ENCODE measurements around the gene CCDC88B. TPM values are rescaled to one million over a fixed set of nuclear protein-coding genes. Genes with fewer than 3 reads are reported as not detected.
A peak's percentile ranks its signal among the peaks of the same experiment; 100 is the strongest.

Gene CCDC88B
- total and polyA plus RNA-seq, 2 of the 8 experiments (the other 6 are each of a cell fraction or from before 2014, with no cell fraction given): 5.9 to 12.5 TPM

DNA sequence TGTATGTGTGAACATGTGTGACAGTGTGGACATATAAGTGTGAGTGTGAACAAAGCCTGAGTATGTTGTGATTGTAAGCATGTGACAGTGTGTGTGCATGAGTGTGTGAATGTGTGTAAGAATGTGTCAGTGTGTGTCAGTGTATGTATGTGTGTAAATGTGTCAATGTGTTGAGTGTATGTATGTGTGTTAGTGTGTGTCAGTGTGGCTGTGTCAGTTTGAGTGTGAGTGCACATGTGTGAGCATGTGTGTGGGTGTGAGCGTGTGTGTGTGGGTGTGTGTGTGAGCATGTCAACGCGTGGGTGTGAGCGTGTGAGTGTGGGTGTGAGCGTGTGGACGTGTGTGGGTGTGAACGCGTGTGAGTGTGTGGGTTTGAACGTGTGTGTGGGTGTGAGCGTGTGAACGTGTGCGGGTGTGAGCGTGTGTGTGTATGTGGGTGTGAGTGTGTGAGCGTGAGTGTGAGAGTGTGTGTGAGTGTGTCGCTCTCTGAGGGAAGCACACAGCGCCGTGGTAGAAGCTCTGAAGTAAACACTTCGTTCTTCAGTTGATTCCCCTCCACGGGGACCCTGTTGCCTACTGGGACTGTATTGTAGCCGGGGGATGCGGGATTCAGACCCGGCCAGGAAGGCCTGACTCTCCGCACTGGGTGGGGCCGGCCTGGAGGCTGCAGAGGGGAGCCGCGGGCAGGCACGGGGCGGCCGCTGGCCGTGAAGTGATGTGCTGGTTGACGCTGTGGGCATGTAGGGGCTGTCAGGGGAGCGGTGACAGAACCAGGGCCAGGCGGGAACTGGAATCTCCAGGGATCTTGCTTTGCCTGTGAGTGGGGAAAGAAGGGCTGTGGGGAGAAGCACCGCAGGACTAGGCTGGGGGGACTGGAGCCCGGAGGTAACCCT, 40.1 kb downstream of the CCDC88B start:
- Histone ChIP-seq H3K18ac (ENCODE audit: extremely low read depth, low read length) (no peak overlapping the region), H4K20me1 (replicated peaks in 1 of 2; ENCODE audit: control insufficient read depth in 1 of 2, insufficient read depth in 2 of 2, low read length in 2 of 2) (no peaks in the 10 kb centered on the region), H3K79me1 (ENCODE audit: low read depth, low read length) (no peaks in the 10 kb centered on the region), H3K23me2 (ENCODE audit: low read depth, low read length) (peaks cover 7% of the 10 kb centered on the region; the same call in 1 of the 2 replicates), H4K5ac (ENCODE audit: insufficient read length, low read depth, low read length) (no peak overlapping the region), H4K8ac (ENCODE audit: extremely low read depth, insufficient read depth, low read length) (peak overlapping the region; percentile 71; the same call in 1 of the 2 replicates), H2BK120ac (replicated peaks; ENCODE audit: low read depth, low read length) (no peak overlapping the region), H3K9me3 (ENCODE audit: insufficient read depth in 2 of 2, low read depth in 1 of 2, low read length in 1 of 2) (no peaks in the 10 kb centered on the region; a peak in 1 of 4 replicates), H3K4me3 (ENCODE audit: extremely low read depth in 1 of 4, insufficient read depth in 2 of 4, low read depth in 3 of 4, low read length in 4 of 4) (no peak overlapping the region), H3K4ac (replicated peaks; ENCODE audit: insufficient read length, low read depth, low read length) (no peak overlapping the region), H2AK5ac (ENCODE audit: low read depth, low read length) (peak overlapping the region; percentile 94; the same call in 1 of the 2 replicates), H3K79me2 (ENCODE audit: control insufficient read depth in 1 of 2, insufficient read depth in 2 of 2, low read length in 2 of 2) (no peaks in the 10 kb centered on the region), H2BK5ac (ENCODE audit: low read depth, low read length) (0 out of 2 replicates have a peak overlapping the region, but pooled peaks have one; percentile 35), H3K14ac (ENCODE audit: insufficient read length) (no peak overlapping the region), H2BK12ac (ENCODE audit: low read depth, low read length) (peak overlapping the region; percentile 88; the same call in 1 of the 2 replicates), H2AFZ (ENCODE audit: low read length) (no peak overlapping the region), H3K27ac (ENCODE audit: low read depth, low read length) (peak overlapping the region; percentile 2; the same call in 1 of the 2 replicates), H3K4me1 (replicated peaks in 1 of 4; ENCODE audit: control insufficient read depth in 3 of 4, insufficient read depth in 4 of 4, low read length in 3 of 4) (no peaks in the 10 kb centered on the region; a peak in 3 of 7 replicates), H4K91ac (replicated peaks; ENCODE audit: insufficient read length, low read length) (peak overlapping the region; percentile 72), H3K9ac (replicated peaks in 1 of 4; ENCODE audit: extremely low read depth in 1 of 4, low read depth in 3 of 4, low read length in 3 of 4) (no peak overlapping the region; a peak in 1 of 7 replicates), H3K23ac (ENCODE audit: insufficient read length) (no peak overlapping the region), H3K56ac (replicated peaks; ENCODE audit: insufficient read length, low read depth, low read length) (no peak overlapping the region), H2BK20ac (ENCODE audit: low read length) (0 out of 2 replicates have a peak overlapping the region, but pooled peaks have one; percentile 75), H3K4me2 (ENCODE audit: insufficient read depth in 1 of 2, low read depth in 2 of 2, low read length in 2 of 2) (no peak overlapping the region), H3K27me3 (replicated peaks in 1 of 4; ENCODE audit: control insufficient read depth in 3 of 4, extremely low read depth in 1 of 4, insufficient read depth in 3 of 4, low read length in 3 of 4) (no peaks in the 10 kb centered on the region; a peak in 1 of 7 replicates), H3K36me3 (ENCODE audit: control insufficient read depth in 2 of 4, insufficient read depth in 4 of 4, low read length in 3 of 4) (peaks cover 0 to 3% (median 0%) of the 10 kb centered on the region in 4 experiments; a peak in 1 of 8 replicates), H2BK15ac (ENCODE audit: low read length) (peak overlapping the region; percentile 3; the same call in 1 of the 2 replicates)
- FAIRE-seq: no peak
- WGBS, 2 experiments (ENCODE audit: extremely low coverage in 1 of 2, insufficient coverage in 1 of 2, insufficient read length in 1 of 2, insufficient replicate concordance in 2 of 2, low coverage in 1 of 2, low lambda C conversion rate in 2 of 2, missing lambda C conversion rate in 1 of 2): 84% methylated on average over 32 of the region's 35 CpGs; no CpG with 5 or more reads in 1 of the 2 experiments
- TF ChIP-seq, protein P1, sequence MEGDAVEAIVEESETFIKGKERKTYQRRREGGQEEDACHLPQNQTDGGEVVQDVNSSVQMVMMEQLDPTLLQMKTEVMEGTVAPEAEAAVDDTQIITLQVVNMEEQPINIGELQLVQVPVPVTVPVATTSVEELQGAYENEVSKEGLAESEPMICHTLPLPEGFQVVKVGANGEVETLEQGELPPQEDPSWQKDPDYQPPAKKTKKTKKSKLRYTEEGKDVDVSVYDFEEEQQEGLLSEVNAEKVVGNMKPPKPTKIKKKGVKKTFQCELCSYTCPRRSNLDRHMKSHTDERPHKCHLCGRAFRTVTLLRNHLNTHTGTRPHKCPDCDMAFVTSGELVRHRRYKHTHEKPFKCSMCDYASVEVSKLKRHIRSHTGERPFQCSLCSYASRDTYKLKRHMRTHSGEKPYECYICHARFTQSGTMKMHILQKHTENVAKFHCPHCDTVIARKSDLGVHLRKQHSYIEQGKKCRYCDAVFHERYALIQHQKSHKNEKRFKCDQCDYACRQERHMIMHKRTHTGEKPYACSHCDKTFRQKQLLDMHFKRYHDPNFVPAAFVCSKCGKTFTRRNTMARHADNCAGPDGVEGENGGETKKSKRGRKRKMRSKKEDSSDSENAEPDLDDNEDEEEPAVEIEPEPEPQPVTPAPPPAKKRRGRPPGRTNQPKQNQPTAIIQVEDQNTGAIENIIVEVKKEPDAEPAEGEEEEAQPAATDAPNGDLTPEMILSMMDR (IDR thresholded peaks at IDR 0.05; ENCODE audit: control extremely low read depth in 1 of 3, insufficient read depth in 1 of 3, low read depth in 1 of 3, low read length in 3 of 3): no peak
- ChIA-PET CTCF (ENCODE audit: partially characterized antibody) (interaction anchor here (1.0 to 2.3 kb wide), 8 partner anchors 8 to 69 kb away, joined by 3 to 5 read pairs (median 4); no protein-coding TSS in a partner anchor), POLR2A (ENCODE audit: partially characterized antibody) (interaction anchor here (0.5 to 1.8 kb wide), 3 partner anchors 12 to 25 kb away, joined by 4 to 6 read pairs (median 4); no protein-coding TSS in a partner anchor)
- DNase-seq (ENCODE audit: low read depth in 1 of 2, low spot score in 2 of 2): no peak

All from H1 (cell line).